NOMO-1 treated with DMSO at 0.1 percent for 48 hours (cell line): Measurements from ENCODE around the gene LRP1.

Experiments used
- DNase-seq: peaks from one replicate; lab custom pipeline; 2025; ENCODE audit not compliant: unreplicated experiment; lab: John Stamatoyannopoulos, UW

Gene LRP1

DNA sequence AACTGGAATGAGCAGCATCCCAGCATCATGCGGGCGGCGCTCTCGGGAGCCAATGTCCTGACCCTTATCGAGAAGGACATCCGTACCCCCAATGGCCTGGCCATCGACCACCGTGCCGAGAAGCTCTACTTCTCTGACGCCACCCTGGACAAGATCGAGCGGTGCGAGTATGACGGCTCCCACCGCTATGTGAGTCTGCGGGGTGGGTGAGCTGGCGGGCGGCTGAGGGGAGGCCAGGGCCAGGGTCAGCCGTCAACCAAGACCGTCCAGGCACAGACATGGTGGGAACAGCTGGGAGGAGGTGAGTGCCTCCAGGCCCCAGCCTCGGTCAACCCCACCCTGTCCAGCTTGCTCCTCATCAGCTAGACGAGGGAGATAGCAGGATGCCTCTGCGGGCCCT lies 62.5 kb downstream of the LRP1 start:
- DNase-seq = no peak

DNA sequence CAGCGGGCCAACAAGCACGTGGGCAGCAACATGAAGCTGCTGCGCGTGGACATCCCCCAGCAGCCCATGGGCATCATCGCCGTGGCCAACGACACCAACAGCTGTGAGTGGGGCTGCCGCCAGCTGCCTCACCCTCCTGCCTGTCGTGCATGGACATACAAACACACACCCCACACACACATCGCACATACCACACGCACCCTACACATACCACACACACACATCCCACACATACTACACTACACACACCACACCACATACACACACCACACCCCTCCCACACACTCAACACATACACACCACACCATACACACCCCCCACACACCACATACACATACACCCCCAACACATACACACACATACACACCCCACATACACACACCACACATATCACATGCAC lies 63.1 kb downstream of the LRP1 start:
- DNase-seq = no peak

DNA sequence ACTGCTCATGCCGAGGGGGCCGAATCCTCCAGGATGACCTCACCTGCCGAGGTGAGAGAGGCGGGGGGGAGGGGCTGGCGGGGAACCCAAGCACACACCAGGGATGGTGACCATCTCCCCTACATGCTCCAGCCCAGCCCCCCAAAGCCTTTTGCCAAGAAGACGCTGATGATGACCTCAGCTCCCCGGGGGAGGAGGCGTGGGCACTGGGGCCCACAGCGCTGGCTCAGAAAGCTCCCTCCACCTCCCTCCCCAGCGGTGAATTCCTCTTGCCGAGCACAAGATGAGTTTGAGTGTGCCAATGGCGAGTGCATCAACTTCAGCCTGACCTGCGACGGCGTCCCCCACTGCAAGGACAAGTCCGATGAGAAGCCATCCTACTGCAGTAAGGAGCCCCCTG lies 64.6 kb downstream of the LRP1 start:
- DNase-seq = no peak

DNA sequence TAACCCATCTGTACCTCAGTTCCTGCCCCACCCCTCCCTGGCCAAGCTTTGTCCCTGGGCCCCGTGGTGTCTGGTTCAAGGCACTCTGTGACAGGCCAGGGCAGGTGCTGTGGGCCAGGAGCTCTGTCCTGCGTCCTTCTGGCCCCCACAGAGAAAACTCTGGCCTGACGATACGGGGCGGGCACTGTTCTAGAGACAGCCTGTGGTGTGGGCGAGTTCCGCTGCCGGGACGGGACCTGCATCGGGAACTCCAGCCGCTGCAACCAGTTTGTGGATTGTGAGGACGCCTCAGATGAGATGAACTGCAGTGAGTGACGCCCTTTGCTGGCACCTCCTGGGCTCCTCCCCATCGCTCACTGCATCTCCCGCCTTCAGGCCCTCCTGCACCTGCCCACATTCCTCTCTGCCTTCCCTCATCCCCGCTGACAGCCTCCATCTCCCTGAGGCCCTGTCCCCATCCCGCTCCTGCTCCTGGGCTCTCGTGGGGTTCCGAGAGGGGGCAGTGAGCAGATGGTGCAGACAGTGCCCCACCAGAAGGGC lies 65.5 kb downstream of the LRP1 start:
- DNase-seq = no peak

DNA sequence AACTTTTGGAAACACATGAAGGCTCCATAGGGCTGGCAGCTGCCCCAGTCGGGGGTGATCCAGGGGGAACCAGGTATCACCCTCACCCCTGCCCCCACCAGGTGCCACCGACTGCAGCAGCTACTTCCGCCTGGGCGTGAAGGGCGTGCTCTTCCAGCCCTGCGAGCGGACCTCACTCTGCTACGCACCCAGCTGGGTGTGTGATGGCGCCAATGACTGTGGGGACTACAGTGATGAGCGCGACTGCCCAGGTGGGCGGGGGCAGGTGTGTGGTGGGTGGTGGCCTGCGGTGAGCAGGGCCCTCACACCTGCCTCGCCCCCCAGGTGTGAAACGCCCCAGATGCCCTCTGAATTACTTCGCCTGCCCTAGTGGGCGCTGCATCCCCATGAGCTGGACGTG lies 66.0 kb downstream of the LRP1 start:
- DNase-seq = no peak

DNA sequence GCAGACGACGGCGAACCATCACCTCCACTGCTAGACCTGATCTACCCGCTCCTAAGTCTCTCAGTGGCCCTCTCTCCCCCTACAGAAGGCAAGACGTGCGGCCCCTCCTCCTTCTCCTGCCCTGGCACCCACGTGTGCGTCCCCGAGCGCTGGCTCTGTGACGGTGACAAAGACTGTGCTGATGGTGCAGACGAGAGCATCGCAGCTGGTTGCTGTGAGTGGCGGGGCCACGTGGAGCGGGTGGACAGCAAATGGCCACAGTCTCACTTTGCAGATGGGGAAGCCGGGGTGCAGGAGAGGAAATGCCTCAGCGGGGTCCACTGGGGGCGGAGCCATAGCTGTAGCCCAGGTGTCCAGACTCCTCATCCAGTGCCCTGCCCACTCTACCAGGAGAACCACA lies 66.9 kb downstream of the LRP1 start:
- no peak for DNase-seq

DNA sequence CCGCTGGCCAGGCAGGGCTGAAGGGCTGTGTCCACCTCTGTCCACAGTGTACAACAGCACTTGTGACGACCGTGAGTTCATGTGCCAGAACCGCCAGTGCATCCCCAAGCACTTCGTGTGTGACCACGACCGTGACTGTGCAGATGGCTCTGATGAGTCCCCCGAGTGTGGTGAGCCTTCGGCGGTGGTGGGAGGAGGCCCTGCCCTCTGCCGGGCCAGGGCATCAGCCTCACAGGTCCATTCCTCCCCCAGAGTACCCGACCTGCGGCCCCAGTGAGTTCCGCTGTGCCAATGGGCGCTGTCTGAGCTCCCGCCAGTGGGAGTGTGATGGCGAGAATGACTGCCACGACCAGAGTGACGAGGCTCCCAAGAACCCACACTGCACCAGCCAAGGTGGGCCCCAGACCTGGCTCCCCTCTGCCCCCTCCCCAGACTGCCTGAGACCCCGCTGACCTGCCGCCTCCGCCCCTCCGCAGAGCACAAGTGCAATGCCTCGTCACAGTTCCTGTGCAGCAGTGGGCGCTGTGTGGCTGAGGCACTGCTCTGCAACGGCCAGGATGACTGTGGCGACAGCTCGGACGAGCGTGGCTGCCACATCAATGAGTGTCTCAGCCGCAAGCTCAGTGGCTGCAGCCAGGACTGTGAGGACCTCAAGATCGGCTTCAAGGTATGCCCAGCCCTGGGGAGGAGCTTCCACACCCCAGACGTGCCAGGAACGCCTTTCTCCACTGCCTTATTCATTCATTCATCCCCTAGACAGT lies 67.5 kb downstream of the LRP1 start:
- DNase-seq = no peak

DNA sequence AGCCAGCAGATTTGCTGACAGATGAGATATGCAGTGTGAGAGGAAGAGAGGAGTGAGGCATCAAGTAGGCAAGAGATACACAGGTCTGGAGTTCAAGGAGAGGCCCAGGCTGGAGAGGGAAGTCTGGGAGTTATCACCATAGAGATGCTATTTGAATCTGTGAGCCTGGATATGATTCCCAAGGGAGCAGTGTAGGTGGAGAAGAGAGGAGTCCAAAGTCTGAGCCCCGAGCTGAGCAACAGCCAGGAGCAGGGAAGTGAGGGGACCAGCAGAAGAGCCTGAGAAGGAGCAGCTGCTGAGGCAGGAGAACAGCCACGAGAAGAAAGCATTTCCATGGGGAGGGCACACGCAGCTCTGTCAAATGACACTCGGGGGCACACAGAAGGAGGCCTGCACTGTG lies 68.2 kb downstream of the LRP1 start:
- no peak for DNase-seq

DNA sequence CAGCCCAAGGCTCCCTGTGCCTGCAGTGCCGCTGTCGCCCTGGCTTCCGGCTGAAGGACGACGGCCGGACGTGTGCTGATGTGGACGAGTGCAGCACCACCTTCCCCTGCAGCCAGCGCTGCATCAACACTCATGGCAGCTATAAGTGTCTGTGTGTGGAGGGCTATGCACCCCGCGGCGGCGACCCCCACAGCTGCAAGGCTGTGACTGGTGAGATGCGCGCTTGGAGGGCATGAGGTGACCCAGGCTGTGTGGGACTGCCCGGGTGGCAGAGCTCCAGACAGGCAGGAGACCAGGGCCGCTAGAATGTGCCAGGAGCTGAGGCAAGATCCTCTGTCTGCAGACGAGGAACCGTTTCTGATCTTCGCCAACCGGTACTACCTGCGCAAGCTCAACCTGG lies 68.7 kb downstream of the LRP1 start:
- DNase-seq = no peak

DNA sequence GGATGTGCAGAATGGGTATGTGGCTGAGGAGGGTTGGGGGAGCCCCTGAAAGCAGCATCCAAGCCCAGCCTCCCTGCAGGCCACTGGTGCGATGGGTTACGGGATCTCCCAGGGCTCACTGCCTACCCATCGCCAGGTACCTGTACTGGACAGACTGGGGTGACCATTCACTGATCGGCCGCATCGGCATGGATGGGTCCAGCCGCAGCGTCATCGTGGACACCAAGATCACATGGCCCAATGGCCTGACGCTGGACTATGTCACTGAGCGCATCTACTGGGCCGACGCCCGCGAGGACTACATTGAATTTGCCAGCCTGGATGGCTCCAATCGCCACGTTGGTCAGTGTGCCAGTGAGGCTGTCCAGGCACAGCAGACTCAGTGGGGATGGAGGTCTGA lies 70.0 kb downstream of the LRP1 start:
- DNase-seq = no peak

DNA sequence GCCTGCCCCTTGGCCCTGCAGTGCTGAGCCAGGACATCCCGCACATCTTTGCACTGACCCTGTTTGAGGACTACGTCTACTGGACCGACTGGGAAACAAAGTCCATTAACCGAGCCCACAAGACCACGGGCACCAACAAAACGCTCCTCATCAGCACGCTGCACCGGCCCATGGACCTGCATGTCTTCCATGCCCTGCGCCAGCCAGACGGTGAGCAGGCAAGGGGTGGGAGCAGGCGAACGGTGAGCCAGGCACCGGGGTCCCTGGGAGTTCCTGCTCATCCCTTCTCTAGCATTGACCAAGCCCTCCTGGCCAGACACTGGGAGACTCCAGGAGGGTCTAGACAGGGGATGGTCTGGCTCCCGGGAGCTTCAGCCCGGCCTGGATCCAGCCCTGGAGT lies 70.9 kb downstream of the LRP1 start:
- DNase-seq = no peak

DNA sequence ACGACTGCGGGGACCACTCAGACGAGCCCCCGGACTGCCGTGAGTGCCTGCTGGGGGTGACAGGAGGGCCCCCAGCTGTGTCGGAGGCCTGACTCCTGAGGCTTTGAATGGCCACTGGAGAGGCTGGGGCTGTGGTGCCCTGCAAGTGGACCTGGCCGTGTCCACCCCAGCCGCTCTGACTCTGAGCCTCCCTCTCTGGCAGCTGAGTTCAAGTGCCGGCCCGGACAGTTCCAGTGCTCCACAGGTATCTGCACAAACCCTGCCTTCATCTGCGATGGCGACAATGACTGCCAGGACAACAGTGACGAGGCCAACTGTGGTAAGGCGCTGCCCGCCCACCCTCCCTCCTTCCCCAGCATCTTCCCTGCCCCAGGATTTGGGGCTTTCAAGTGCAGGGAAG lies 72.2 kb downstream of the LRP1 start:
- DNase-seq = no peak

DNA sequence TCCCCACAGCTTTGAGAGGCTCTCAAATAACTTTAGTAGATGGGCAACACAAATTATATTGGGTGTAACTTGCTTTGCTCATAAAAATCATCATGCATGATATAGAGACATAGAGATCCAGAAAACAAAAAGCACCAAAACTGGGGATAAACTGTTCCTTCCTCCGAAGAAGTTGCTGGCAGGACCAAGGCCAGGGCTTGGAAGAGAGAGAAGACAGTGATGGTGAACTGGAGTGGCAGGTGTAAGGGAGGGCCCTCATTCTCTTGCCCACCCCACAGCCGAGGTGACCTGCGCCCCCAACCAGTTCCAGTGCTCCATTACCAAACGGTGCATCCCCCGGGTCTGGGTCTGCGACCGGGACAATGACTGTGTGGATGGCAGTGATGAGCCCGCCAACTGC lies 72.9 kb downstream of the LRP1 start:
- no peak for DNase-seq

DNA sequence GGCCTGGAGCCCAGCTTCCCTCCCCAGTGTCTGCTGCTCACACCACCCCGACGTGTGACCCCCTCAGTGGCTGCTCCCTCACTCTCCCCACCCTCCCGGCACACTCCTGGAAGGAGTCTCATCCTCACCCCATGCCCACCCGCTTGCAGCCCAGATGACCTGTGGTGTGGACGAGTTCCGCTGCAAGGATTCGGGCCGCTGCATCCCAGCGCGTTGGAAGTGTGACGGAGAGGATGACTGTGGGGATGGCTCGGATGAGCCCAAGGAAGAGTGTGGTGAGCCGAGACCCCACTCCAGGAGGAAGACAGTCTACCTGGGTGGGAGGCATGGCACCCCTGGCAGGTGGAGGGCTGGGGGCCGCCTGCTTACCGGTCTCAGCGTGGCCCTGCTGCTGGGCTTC lies 73.3 kb downstream of the LRP1 start:
- DNase-seq = no peak

DNA sequence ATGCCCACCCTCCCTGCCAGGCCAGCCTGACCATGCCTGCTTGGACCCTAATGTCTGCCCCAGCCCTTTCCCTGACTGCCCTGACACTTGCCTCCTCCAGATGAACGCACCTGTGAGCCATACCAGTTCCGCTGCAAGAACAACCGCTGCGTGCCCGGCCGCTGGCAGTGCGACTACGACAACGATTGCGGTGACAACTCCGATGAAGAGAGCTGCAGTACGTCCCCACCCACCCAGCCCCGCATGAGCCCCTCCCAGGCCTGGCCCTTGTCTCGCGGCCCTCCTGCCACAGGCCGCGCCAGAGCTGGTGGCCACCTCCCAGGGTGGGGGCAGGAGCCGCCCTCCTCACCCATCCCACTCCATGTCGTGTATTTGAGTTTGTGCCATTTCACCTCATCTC lies 74.0 kb downstream of the LRP1 start:
- DNase-seq = no peak

DNA sequence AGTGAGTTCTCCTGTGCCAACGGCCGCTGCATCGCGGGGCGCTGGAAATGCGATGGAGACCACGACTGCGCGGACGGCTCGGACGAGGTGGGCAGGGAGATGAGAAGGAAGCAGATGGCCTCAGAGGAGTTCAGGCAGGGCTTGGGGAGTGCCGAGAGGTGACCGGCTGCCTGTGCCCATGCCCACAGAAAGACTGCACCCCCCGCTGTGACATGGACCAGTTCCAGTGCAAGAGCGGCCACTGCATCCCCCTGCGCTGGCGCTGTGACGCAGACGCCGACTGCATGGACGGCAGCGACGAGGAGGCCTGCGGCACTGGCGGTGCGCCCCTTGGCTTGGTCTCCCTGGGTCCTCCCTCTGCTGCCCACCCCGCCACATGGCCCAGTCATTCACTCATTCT lies 74.9 kb downstream of the LRP1 start:
- DNase-seq = no peak

DNA sequence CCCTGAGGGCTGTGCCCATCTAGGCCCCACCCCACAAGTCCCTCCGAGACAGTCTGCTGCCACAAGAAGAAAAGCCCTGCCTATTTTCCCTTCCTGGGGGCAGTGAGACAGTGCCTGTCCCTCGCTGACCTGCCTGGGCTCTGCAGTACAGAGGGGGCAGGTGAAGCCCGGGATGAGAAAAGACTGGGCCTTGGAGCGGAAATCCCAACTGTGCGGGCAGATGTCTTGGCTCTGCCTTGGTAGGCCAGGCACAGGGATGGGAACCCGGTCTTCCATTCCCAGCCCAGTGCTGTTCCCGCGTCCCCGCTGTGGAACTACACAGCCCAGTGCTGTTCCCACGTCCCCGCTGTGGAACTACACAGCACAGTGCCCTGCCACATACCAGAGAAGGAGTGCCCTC lies 75.5 kb downstream of the LRP1 start:
- no peak for DNase-seq

DNA sequence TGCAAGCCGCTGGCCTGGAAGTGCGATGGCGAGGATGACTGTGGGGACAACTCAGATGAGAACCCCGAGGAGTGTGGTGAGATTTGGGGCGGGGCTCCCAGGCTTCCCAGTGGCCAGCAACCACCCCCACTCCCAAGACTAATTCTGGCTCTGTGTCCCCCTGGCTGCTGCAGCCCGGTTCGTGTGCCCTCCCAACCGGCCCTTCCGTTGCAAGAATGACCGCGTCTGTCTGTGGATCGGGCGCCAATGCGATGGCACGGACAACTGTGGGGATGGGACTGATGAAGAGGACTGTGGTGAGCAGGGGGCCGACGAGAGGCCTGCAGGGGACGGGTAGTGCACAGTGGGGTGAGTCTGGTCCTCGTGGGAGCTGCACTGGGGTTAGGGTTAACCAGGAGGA lies 76.2 kb downstream of the LRP1 start:
- DNase-seq = no peak

DNA sequence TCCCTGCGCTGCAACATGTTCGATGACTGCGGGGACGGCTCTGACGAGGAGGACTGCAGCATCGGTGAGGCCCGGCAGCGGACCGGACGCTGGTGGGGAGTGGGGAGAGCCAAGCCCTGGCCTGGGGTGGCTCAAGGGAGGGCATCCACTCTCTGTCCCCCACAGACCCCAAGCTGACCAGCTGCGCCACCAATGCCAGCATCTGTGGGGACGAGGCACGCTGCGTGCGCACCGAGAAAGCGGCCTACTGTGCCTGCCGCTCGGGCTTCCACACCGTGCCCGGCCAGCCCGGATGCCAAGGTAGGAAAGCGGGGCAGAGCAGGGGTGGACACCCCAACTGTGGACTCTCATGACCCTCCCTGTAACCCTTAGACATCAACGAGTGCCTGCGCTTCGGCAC lies 76.9 kb downstream of the LRP1 start:
- DNase-seq = no peak

DNA sequence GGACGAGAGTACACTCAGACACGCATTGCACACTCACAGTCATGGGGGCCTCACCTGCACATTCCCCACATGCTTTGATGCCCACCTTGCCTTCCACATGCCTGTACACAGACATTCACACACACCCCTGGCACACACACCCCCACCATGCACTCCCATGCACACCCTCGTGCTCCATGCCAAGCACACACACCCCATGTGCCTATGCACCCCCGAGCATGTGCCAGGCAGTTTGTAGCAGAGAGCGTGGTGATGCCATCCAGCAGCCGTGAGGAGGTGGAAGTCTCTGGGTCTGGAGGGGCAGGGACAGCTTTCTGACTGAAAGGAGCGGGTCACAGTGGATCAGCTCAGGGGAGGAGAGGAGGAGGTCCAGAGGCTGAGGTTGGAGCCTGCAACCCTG lies 77.6 kb downstream of the LRP1 start:
- no peak for DNase-seq

DNA sequence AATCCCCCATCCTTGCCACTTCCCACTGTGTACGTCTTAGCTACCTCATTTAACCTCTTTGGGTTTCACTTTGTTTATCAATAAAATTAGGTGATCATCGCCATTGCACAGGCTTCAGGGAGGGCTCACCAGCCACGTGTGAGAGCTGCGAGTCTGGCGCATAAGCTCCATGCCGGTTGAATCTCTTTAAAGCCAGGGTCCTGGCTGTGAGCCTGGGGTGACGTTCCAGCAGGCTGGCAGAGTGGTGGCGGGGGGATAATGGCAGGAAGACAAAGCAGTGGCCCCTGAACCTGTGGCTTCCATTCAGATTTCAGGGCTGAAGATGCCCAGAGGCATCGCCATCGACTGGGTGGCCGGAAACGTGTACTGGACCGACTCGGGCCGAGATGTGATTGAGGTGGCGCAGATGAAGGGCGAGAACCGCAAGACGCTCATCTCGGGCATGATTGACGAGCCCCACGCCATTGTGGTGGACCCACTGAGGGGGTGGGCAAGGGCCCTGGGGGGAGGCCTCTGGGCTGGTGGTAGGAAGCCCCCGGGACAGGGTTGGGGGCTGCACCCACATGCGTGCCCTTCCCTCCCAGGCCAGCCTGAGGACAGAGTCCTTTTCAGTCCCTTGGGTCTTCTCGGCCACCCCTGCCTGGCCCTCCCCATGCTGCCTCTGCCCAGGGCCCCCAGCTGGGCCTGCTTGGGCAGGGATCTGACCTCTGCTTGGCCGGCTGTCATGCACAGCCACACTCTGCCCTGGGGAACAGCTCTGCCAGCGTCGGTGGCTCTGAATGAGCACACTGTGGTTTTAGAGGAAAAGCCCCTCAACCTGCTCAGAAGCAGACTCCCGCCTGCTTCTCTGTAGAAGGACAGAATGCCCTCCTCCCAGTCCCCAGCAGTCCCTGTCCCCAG lies 79.7 kb downstream of the LRP1 start:
- DNase-seq = no peak

DNA sequence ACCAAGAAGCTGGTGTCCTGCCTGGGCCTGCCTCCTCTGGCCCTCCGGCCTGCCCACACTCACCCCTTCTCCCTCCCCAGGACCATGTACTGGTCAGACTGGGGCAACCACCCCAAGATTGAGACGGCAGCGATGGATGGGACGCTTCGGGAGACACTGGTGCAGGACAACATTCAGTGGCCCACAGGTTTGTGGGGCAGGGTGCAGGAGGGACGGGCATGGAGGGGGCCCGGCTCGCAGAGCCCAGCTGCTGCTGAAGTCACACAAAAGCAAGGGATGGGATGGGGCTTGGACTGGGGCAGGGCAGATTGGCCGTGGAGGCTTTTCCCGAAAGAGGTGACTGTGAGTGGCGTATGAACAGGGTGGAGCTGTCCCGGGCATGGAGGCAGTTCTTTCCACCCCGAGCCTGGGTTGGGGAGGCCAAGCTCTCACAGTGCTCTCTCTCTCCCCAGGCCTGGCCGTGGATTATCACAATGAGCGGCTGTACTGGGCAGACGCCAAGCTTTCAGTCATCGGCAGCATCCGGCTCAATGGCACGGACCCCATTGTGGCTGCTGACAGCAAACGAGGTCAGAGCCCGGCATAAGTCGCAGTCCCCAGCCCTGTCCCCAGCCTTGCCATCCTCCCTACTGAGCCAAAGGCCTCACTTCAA lies 80.5 kb downstream of the LRP1 start:
- DNase-seq = no peak
